ENCODE measurements around the gene COL4A2.

COL4A2 gene

DNA sequence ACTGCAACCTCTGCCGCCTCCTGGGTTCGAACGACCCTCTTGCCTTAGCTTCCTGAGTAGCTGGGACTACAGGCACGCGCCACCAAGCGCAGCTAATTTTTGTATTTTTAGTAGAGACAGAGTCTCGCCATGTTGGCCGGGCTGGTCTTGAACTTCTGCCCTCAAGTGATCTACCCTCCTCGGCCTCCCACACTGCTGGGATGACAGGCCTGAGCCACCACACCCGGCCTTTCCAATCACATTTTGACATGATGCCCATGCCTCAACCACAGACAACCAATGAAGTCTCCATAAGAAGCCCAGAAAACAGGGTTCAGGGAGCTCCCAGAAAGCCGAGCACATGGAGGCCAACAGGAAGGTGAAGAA is 242.7 kb downstream of the COL4A2 start:
- no peaks in the 10 kb centered on the region for H3K27me3 ChIP-seq (ENCODE audit: low read depth)

DNA sequence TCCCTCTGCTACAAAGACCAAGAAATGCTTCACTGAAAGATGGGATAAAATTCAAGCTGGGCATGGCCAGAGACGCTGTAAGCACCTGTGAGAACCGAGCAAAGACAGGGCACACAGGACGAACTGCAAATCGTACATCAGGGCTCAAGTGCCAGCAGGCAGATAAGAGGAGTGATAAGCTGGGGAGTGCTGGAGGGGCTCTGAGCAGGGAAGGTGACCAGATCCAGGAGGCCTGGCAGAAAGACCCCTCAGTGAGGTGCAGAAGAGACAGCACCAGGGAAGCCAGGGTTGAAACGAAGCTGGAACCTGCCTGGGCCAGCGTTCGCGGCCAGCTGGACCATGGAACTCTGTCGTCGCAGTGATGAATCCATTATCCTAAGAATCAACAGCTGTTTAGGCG is 244.2 kb downstream of the COL4A2 start:
- in situ Hi-C loops (cut with MboI; ENCODE audit: low sequenced_read_pairs), result no loop called here
- DNase-seq (ENCODE audit: low spot score in 2 of 2), result no peak
- no peaks in the 10 kb centered on the region for H3K27me3 ChIP-seq (ENCODE audit: low read depth)
- no peaks in the 10 kb centered on the region for H3K4me1 ChIP-seq
- H3K4me3 ChIP-seq, result no peak overlapping the region
- H3K9me3 ChIP-seq, result no peaks in the 10 kb centered on the region; the same call in 1 of the 2 replicates
- no peaks in the 10 kb centered on the region for H3K36me3 ChIP-seq (replicated peaks)

More for the DNA sequence above, 242.7 kb downstream of the COL4A2 start:
- in situ Hi-C loops (cut with MboI; ENCODE audit: low sequenced_read_pairs), result no loop called here
- Histone ChIP-seq H3K4me3 (no peak overlapping the region), H3K4me1 (no peaks in the 10 kb centered on the region), H3K9me3 (no peaks in the 10 kb centered on the region; the same call in 1 of the 2 replicates), H3K36me3 (replicated peaks) (no peaks in the 10 kb centered on the region)
- no peak for DNase-seq (ENCODE audit: low spot score in 2 of 2)

DNA sequence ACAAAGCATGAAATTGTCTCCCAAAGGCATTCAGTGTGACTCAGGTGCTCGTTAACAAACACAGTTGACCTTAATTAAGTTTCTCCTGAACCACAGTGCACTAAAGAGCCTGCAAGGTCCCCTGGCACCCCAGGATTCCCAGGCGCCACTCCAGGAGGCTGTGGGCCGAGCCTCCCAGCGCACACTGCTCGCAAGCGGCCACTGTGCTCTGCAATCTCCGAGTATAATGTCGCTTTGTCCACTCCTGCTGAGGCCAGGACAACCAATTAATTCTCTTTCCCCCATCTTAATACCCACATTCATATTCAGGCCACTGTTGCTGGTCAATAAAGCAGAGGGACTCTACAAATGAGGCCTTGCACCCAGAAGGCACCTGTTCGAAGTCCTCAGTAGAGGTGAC is 245.7 kb downstream of the COL4A2 start:
- in situ Hi-C loops (cut with MboI; ENCODE audit: low sequenced_read_pairs), result no loop called here
- no peaks in the 10 kb centered on the region; the same call in 1 of the 2 replicates for H3K9me3 ChIP-seq

GRCh38 chr13:110553417-110553816 is 246.3 kb downstream of the COL4A2 start:
- Histone ChIP-seq H3K27me3 (ENCODE audit: low read depth) (no peaks in the 10 kb centered on the region), H3K9me3 (no peaks in the 10 kb centered on the region), H3K4me3 (no peak overlapping the region), H3K4me1 (no peaks in the 10 kb centered on the region), H3K36me3 (replicated peaks) (no peaks in the 10 kb centered on the region)
- in situ Hi-C loops (cut with MboI; ENCODE audit: low sequenced_read_pairs), result no loop called here
- no peak for DNase-seq (ENCODE audit: low spot score in 2 of 2)

More for the DNA sequence above, 245.7 kb downstream of the COL4A2 start:
- H3K4me3 ChIP-seq, result no peak overlapping the region
- no peaks in the 10 kb centered on the region for H3K27me3 ChIP-seq (ENCODE audit: low read depth)
- H3K4me1 ChIP-seq, result no peaks in the 10 kb centered on the region
- DNase-seq (ENCODE audit: low spot score in 2 of 2), result no peak
- no peaks in the 10 kb centered on the region for H3K36me3 ChIP-seq (replicated peaks)

DNA sequence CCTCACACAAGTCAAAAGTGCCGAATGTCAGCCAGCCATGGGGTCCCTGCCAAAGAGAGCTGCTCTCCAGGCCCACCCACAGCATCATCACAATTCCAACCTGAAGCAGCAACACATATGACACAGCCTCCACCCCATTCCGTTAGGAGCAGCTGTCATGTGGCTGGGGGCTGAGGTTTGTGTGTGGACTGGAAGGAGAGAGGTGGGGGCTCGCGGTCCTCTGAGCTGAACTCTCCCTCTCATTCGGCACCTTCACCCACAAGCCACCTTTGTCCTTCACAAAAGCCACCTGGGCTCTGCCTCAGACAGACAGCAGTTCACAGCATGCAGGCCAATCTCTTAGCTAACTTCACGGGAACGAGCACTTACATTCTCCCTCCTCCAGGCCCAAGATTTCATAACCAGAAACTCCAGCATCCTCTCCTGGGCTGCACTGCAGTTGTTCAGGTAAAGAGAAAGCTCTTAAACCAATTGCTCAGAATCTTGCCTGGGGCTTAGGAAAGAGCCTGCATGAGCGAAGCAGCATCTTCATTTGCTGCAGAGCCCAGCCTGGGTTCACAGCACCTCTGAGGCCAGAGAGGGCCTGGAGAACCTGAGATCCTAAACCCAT is 247.2 kb downstream of the COL4A2 start:
- DNase-seq (ENCODE audit: low spot score in 2 of 2), result no peak
- no peaks in the 10 kb centered on the region for H3K9me3 ChIP-seq
- no peaks in the 10 kb centered on the region for H3K27me3 ChIP-seq (ENCODE audit: low read depth)
- H3K4me1 ChIP-seq, result no peaks in the 10 kb centered on the region
- H3K36me3 ChIP-seq (replicated peaks), result no peaks in the 10 kb centered on the region
- no peak overlapping the region for H3K4me3 ChIP-seq
- in situ Hi-C loops (cut with MboI; ENCODE audit: low sequenced_read_pairs), result no loop called here

DNA sequence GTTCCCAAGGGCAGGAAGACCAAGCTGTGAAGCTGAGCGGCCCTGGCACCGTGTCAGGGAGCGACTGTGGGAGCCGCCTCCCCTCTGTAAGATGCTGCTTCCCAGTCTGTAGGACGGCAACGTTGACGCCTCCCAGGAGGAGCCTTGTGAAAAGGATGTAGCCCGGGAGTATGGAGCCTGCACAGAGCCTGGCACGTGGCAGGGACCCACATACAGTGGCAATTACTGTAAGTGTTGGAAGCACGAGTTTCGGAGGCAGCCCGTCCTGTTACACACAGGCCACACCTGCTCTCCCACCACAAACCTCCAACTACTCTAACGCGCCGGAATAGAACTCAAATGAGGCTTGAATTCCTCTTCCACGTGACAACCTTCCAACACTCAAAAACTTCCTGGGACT is 247.9 kb downstream of the COL4A2 start:
- H3K36me3 ChIP-seq (replicated peaks), result no peaks in the 10 kb centered on the region
- H3K27me3 ChIP-seq (ENCODE audit: low read depth), result no peaks in the 10 kb centered on the region
- no peak for DNase-seq (ENCODE audit: low spot score in 2 of 2)
- no peaks in the 10 kb centered on the region for H3K4me1 ChIP-seq
- no peaks in the 10 kb centered on the region for H3K9me3 ChIP-seq
- H3K4me3 ChIP-seq, result no peak overlapping the region
- in situ Hi-C loops (cut with MboI; ENCODE audit: low sequenced_read_pairs), result no loop called here

GRCh38 chr13:110555601-110556223 is 248.6 kb downstream of the COL4A2 start:
- in situ Hi-C loops (cut with MboI; ENCODE audit: low sequenced_read_pairs), result no loop called here

GRCh38 chr13:110556224-110556606 is 249.1 kb downstream of the COL4A2 start:
- in situ Hi-C loops (cut with MboI; ENCODE audit: low sequenced_read_pairs), result no loop called here
- H3K4me3 ChIP-seq, result no peak overlapping the region
- no peaks in the 10 kb centered on the region for H3K27me3 ChIP-seq (ENCODE audit: low read depth)
- no peaks in the 10 kb centered on the region for H3K36me3 ChIP-seq (replicated peaks)
- H3K9me3 ChIP-seq, result no peaks in the 10 kb centered on the region
- no peak for DNase-seq (ENCODE audit: low spot score in 2 of 2)
- H3K4me1 ChIP-seq, result no peaks in the 10 kb centered on the region; the same call in 1 of the 2 replicates

More at GRCh38 chr13:110555601-110556223, 248.6 kb downstream of the COL4A2 start:
- Histone ChIP-seq H3K9me3 (no peaks in the 10 kb centered on the region), H3K4me1 (no peaks in the 10 kb centered on the region; the same call in 1 of the 2 replicates), H3K36me3 (replicated peaks) (no peaks in the 10 kb centered on the region), H3K4me3 (no peak overlapping the region), H3K27me3 (ENCODE audit: low read depth) (no peaks in the 10 kb centered on the region)
- no peak for DNase-seq (ENCODE audit: low spot score in 2 of 2)

GRCh38 chr13:110557082-110557481 is 250.0 kb downstream of the COL4A2 start:
- Histone ChIP-seq H3K4me1 (no peaks in the 10 kb centered on the region; the same call in 1 of the 2 replicates), H3K4me3 (no peak overlapping the region), H3K9me3 (no peaks in the 10 kb centered on the region), H3K36me3 (replicated peaks) (no peaks in the 10 kb centered on the region), H3K27me3 (ENCODE audit: low read depth) (no peaks in the 10 kb centered on the region)
- DNase-seq (ENCODE audit: low spot score in 2 of 2), result no peak
- in situ Hi-C loops (cut with MboI; ENCODE audit: low sequenced_read_pairs), result no loop called here

DNA sequence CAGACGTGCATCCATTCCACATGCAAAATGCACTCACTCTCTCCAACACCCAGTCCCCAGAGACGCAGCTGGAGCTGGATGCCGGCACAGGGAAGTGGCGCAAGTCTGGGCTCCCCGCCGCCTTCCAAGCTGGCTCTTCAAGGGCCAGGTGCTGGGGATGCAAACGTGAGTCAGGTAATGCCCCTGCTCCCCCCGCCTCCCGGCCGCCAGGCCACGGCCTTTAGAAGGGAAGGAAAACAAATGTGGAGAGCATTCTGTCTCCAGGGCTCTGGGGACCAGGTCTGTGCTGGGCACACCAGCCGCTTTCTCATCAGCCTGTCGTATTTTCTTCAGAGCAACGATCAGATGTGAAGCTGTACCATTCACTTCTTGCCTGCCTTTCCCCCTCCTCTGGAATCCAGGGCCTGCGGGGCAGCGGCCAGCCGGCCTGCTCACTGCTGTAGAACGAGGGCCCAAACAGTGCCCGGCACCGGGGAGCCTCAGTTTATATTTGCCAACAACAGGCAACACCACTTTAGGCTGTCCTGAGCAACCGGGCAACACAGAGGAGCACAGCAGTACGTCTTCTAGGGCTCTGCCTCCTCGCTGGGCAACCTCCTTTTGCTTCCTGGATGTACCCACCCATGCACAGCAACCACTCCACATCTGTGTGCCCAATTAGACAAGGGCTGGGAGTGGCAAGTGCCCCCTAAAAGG is 250.7 kb downstream of the COL4A2 start:
- in situ Hi-C loops (cut with MboI; ENCODE audit: low sequenced_read_pairs), result no loop called here
- no peaks in the 10 kb centered on the region for H3K27me3 ChIP-seq (ENCODE audit: low read depth)
- H3K36me3 ChIP-seq (replicated peaks), result no peaks in the 10 kb centered on the region
- no peaks in the 10 kb centered on the region for H3K9me3 ChIP-seq
- H3K4me3 ChIP-seq, result no peak overlapping the region
- H3K4me1 ChIP-seq, result peaks cover 4% of the 10 kb centered on the region; the same call in 1 of the 2 replicates
- DNase-seq (ENCODE audit: low spot score in 2 of 2), result no peak

GRCh38 chr13:110559429-110559943 is 252.4 kb downstream of the COL4A2 start:
- Histone ChIP-seq H3K27me3 (ENCODE audit: low read depth) (no peaks in the 10 kb centered on the region), H3K9me3 (no peaks in the 10 kb centered on the region; the same call in 1 of the 2 replicates), H3K4me1 (peaks cover 5% of the 10 kb centered on the region; the same call in 1 of the 2 replicates), H3K4me3 (no peak overlapping the region), H3K36me3 (replicated peaks) (no peaks in the 10 kb centered on the region)
- DNase-seq (ENCODE audit: low spot score in 2 of 2), result no peak
- in situ Hi-C loops (cut with MboI; ENCODE audit: low sequenced_read_pairs), result no loop called here

DNA sequence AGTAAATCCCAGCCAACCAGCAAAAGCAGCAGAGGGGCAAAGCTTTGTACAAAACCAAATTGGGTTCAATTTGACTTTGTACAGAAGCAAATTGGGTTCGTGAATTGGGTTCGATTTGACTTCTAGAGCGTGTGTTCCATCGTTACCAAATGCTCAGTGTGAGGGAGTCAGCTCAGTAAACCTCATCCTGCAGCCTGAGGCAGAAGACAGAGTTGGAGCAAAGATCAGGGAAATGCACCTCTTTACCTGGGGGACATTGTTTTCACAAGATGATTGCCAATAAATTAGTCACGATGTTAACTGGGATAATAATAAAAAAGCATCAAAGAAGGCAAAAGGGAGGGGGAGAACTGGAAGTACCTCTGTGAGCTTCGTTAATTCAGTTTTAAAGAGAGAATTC is 252.9 kb downstream of the COL4A2 start:
- H3K27me3 ChIP-seq (ENCODE audit: low read depth), result no peaks in the 10 kb centered on the region
- H3K9me3 ChIP-seq, result no peaks in the 10 kb centered on the region; the same call in 1 of the 2 replicates
- in situ Hi-C loops (cut with MboI; ENCODE audit: low sequenced_read_pairs), result no loop called here
- H3K4me3 ChIP-seq, result no peak overlapping the region
- no peaks in the 10 kb centered on the region for H3K36me3 ChIP-seq (replicated peaks)
- H3K4me1 ChIP-seq, result peaks cover 5% of the 10 kb centered on the region; the same call in 1 of the 2 replicates
- no peak for DNase-seq (ENCODE audit: low spot score in 2 of 2)

GRCh38 chr13:110560601-110561343 is 253.7 kb downstream of the COL4A2 start:
- peak in 1 of 2 experiments; percentile 46 for DNase-seq (ENCODE audit: low spot score in 2 of 2)
- no peaks in the 10 kb centered on the region; the same call in 1 of the 2 replicates for H3K9me3 ChIP-seq

More at GRCh38 chr13:110560601-110561343, 253.7 kb downstream of the COL4A2 start:
- Histone ChIP-seq H3K4me3 (peak overlapping the region; percentile 74), H3K36me3 (replicated peaks) (no peaks in the 10 kb centered on the region), H3K27me3 (ENCODE audit: low read depth) (no peaks in the 10 kb centered on the region), H3K4me1 (peaks cover 5% of the 10 kb centered on the region; the same call in 1 of the 2 replicates)
- in situ Hi-C loops (cut with MboI; ENCODE audit: low sequenced_read_pairs), result no loop called here
